Activated T-helper 9 cell treated with anti-CD3 and anti-CD28 coated beads, Interleukin-2, amount 50 U/mL, for 16 hours (primary cell): ENCODE data around the gene CD3E.

Experiments used
- DNase-seq: peaks from one replicate; pipeline ENCODE4 v3.0.0-alpha.2; 2020; ENCODE audit warnings: low read depth

Gene CD3E

DNA sequence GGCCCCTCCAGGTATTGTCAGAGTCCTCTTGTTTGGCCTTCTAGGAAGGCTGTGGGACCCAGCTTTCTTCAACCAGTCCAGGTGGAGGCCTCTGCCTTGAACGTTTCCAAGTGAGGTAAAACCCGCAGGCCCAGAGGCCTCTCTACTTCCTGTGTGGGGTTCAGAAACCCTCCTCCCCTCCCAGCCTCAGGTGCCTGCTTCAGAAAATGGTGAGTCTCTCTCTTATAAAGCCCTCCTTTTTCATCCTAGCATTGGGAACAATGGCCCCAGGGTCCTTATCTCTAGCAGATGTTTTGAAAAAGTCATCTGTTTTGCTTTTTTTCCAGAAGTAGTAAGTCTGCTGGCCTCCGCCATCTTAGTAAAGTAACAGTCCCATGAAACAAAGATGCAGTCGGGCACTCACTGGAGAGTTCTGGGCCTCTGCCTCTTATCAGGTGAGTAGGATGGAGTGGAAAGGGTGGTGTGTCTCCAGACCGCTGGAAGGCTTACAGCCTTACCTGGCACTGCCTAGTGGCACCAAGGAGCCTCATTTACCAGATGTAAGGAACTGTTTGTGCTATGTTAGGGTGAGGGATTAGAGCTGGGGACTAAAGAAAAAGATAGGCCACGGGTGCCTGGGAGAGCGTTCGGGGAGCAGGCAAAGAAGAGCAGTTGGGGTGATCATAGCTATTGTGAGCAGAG is at the start of gene CD3E:
TSS of gene CD3E (plus strand) at position 163 of the 681 bp plus-strand sequence. CDS start at position 386, 223 bp downstream.
- DNase-seq, result peak; percentile 45

DNA sequence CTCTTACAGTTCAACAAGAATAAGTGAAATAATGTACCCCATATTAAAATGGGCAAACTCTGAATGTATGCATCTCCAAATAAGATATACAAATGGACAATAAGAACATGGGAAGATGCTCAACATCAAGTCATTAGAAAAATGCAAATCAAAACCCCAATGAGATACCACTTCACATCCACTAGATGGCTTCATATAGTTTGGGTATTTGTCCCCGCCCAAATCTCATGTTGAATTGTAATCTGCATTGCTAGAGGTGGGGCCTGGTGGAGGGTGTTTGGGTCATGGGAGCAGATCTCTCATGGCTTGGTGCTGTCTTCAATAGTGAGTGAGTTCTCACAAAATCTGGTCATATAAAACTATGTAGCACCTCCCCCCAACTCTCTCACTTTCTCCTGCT is 46.1 kb upstream of the CD3E start:
- no peak for DNase-seq

DNA sequence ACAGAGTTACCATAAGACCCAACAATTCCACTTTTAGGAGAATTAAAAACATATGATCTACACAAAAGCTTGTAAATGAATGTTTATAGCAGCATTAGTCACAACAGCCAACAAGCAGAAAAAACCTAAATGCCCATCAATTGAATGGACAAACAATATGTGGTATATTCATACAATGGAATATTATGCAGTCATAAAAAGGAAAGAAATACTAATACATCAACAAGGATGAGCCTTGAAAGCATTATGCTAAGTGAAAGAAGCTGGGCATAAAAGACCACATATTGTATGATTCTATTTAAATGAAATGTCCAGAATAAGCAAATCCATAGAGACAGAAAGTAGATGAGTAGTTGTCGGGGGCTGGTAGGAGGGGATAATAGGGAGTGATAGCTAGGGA is 45.4 kb upstream of the CD3E start:
- DNase-seq, result no peak

DNA sequence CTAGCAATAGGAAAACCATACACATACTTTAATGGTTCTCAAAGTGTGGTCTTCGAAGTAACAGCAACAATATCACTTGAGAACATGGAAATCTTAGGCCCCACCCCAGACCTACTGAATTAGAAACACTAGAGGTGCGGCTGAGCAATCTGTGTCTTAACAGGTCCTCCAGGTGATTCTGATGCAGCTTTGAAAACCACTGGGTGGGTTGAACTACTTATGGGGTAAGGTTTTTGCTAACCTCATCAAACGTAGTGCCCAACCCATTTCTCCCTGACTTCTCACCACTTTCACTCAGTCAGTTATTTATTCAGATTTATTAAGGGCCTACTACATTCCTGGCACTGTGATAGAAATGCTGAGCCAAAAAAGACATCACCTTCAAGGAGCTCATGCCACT is 44.2 kb upstream of the CD3E start:
- no peak for DNase-seq

DNA sequence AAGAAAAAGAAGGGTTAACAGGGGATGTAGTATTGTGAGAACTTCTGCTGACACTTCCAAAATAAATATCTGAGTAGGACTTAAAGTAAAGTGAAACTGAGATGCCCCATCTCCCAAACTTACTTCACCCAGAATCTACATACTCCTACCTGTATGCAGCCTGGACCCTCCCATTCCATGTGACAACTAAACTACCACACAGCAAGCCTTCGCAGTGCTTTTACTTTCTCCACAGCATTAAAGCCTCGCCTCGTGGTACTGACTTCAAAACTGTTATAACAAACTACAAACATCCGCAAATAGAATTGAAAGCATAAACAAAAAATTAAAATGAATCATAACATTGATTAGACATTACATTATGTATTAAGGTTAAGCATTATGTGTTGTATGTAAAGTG is 41.4 kb upstream of the CD3E start:
- no peak for DNase-seq

DNA sequence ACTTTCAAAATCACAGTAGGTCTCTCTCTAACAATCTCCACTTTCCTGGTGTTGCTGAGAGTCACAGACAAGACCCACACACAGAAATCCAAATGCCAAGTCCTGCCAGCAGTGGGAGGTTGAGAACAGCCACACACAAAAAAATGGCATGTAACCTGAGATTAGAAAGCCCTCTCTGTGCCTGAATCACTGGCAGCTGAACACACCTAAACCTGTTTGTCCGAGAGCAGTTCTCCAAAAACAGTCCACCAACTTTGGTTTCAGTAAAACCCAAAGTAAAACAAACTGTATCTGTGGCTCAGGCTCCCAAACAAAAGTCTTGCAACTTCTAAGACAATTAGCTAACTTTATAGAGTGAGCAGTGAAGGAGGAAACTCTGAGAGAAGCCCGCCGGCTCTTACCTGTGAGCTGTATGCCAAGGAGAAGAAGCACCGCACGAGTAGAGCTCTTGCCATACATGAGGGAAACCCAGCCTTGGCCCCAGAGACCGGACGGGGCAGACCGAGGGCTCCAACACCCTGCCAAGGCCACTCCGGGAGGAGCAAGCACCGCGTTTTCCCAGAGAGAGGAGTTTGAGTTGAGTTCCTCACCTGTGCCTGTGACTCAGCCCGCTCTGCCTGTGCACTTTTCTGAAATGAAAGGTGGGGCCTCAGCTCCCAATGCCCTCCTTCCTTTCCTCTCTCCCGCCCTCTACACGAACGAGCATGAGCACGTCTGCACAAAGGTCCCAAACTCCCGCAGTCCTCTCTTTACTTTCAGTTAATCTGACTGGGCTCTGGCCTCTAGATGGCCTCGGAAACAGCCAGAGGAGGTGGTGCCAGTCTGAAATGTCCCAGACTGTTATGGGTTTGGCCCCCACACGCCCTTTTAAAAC is 40.6 kb upstream of the CD3E start, which contains the start of gene MPZL2:
TSS of gene MPZL2 (minus strand) at position 603 of the 874 bp plus-strand sequence. CDS start at position 459, 144 bp downstream.
- DNase-seq, result no peak

- no peak for DNase-seq
These were observed 39.7 kb upstream of the CD3E start for GRCh38 chr11:118264569-118265465.

DNA sequence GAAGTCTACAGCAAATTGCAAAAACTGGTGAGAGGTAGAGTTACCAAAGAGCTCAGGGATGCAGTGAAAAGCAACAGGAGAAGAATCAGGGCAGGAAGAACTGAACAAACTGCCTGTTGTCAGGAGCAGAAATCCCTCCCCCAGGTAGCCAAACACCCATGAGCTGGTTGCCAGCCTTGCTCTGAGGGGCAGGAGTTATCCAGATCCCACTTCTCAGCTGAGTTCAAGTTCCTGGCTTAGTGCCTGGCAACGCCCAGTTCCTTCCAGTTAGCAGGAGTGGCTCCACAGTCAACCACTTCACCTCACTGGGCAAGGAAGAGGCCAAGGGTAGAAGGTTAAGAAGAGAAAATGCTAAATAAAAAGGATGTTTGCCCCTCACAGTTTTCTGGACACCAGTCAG is 38.6 kb upstream of the CD3E start:
- DNase-seq, result no peak

DNA sequence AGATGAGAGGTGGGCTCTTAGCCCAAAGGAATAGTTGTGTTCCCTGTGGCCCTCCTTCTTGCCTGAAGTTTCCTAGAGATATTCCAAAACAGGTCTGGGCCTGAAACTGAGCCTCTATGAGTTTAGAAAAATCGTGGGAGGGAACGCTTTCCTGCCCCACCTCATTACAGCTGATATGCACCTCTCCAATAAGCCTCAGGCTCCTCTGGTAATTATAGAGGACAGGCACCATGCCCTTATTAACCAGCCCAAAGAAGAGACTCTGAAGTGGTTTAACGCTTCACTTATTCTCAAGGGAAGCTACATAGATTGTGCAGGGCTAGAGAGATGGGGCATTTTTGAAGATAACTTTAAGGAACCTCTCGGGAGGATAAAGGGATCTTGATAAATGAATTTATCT is 37.0 kb upstream of the CD3E start:
- DNase-seq, result no peak

- DNase-seq, result no peak
These were observed 32.5 kb upstream of the CD3E start for GRCh38 chr11:118272001-118272400.

- no peak for DNase-seq
These were observed 30.3 kb upstream of the CD3E start for GRCh38 chr11:118274186-118274585.

DNA sequence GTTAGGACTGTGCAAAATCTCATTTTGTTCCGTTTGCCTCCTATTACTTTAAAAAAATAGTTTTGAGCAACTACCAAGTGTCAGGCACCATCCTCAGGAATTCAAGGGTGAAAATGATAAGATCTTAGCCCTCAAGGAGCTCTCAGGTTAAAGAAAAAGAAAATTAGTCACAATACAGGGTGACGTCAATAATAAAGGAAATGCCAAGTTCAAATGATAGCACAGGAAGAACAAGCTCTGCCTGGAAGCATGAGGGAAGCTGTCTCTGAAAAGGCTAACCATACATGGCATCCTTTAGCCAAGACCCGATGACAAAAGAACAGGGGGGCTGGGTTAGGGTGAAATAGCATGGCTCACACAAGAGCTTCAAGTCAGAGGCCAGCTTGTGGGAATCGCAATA is 29.4 kb upstream of the CD3E start:
- DNase-seq, result no peak

DNA sequence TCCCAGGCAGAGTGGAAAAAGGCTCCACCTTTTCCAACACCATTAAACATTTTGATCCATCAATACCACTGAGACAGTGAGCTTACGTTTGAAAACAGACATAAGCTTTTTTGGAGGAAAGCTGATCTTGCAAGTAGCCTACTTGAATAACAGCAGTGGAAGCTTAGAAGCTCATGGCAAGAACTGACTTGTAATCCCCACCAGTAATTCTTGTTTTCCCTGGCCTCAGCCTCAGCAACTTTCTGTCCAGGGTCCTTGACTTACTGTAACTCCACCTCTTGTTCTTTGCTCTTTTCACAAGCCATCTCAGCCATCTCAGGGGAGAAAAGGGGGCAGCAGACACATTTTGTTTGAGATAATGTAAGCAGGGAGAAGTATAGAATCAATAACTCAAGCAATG is 28.1 kb upstream of the CD3E start:
- DNase-seq, result no peak

DNA sequence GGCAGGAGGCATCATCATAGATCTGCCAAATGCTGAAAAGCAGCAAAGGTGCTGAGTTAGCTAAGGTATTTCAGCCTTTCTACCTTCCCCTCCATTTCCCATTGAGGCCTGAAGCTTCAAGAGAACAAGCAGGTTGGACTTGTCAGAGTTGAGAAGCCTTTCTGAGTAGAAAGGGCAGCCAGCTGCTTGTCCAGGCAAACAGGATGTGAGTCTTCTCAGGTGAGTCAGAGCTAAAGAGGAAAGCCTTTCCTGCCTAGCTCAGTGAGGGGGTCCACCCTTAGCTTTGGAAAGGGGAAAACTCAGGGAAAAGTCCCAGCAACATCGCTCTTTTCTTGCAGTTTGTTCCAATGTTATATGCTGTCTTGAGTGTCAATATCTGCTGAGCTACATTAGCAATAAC is 27.2 kb upstream of the CD3E start:
- no peak for DNase-seq

DNA sequence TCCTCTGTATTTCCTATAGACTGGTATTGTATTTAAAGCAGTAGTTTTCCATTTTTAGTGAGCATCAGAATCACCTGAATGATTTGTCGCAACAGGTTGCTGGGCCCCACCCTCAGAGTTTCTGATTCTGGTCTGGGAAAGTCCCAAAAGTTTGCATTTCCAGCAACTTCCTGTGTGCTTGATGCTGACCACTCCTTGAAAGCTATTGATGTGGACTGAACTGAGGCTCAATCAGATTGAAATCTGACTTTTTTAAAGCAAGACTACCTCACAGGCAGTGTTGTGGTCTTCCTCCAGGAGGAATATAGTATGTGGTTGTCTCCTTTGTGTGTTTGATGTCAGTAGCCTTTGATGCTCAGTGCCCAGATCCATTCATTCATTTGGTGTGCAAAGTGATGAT is 23.2 kb upstream of the CD3E start:
- DNase-seq, result no peak

GRCh38 chr11:118282606-118283005 is 21.9 kb upstream of the CD3E start:
- DNase-seq, result no peak

GRCh38 chr11:118283037-118283636 is 21.4 kb upstream of the CD3E start:
- DNase-seq, result no peak

GRCh38 chr11:118283756-118284350 is 20.7 kb upstream of the CD3E start:
- DNase-seq, result no peak

GRCh38 chr11:118286545-118286944 is 18.0 kb upstream of the CD3E start:
- DNase-seq, result no peak

- no peak for DNase-seq
These were observed 17.5 kb upstream of the CD3E start for GRCh38 chr11:118287006-118287405.

DNA sequence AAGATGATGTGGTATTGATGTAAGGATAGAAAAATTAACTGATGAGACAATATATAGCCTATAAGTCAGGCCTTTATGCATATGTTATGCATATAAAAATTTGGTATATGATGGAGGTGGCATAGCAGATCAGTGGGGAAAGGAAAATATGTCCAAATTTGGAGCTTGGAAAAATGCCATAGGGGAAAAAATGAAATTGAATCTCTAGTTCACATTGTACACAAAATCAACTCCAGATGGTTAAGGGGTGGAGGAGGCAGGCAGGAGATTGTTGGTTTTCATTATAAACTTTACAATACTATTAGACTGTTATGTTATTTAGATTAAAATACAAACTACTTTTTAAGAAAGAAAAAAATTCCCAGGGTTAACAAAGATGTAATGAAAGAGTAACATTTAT is 15.1 kb upstream of the CD3E start:
- DNase-seq, result no peak

DNA sequence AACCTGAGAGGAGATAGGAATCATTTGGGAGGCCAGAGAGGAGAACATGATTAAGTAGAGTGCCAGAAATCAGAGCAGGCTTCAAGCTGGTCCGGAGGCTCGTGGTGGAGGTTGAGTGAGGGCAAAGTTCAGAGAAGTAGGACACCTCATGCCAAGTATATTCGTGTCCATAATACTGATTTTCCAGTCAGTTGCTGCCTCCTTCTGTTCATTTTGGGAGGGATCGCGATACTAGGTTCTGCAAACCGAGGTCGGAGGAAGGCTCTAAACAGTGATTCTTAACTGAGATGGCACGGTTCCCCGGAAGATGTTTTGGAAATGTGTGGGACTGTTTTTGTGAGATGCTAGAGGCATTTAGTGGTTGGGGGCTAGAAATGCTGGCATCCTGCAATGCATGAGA is 13.6 kb upstream of the CD3E start:
- no peak for DNase-seq
